Measurements from ENCODE around the gene AFMID. TPM values are rescaled to one million over a fixed set of nuclear protein-coding genes. Genes with fewer than 3 reads are reported as not detected.

Gene AFMID
- total and polyA plus RNA-seq, 2 donors (not counting 1 experiment from before 2014, with no cell fraction given) = 18.2 to 24.8 TPM

DNA sequence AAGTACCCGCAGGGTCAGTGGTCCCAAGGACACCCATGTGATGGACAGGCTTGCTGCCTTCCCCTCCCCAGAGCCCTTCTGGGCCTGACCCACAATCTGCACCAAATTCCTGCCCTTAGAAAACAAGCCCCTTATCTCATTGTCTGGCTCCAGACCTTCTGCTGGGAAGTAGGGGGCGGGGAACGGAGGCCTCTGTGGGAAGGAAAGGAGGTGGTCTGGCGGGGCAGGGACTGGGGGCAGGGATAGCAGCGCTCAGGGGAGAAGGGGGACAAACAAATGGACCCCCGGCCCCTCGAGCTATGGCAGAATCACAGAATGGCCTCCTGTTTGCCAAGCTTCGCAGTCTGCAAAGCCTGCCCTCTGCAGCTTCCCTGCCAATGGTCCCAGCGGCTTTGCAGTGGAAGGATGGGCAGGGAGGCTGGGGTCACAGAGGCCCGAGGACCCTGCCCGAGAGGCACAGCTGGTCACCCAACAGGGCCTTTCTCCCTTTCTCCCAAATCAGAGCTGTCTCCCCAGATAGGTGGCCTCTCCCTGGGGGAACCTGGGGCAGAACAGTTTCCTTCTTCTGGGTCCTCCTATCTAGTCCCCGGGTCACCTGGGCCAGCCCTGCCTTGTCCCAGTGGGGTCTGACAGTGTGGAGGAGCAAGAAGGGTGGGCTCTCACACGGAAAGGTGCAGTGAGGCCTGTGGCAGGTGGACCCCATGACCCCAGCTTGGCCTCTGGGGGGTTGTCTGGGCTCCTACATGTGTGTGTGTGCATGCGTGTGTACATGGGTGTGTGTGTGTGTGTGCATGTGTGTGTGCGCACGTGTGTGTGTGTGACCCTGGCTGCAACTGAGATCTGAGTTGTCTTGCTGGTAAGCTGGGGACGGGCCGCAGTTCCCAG lies 69.8 kb downstream of the AFMID start:
- Histone ChIP-seq H3K27ac (ENCODE audit: low read length in 2 of 2) (no peak overlapping the region), H2AFZ (ENCODE audit: insufficient read depth, low read depth, low read length, poor library complexity, severe bottlenecking) (no peak overlapping the region), H3K27me3 (replicated peaks in 1 of 4; ENCODE audit: control extremely low read depth in 1 of 4, control insufficient read depth in 3 of 4, insufficient read depth in 4 of 4, low read length in 3 of 4) (peaks cover 0 to 6% (median 0%) of the 10 kb centered on the region in 4 experiments), H3K4me2 (replicated peaks; ENCODE audit: low read depth, low read length, poor library complexity, severe bottlenecking) (no peak overlapping the region), H3K4me3 (ENCODE audit: control extremely low read depth in 1 of 5, extremely low read depth in 1 of 5, insufficient read depth in 1 of 5, low read depth in 2 of 5, low read length in 4 of 5) (no peak overlapping the region), H3K4me1 (ENCODE audit: control insufficient read depth in 2 of 2, insufficient read depth in 2 of 2, low read length in 2 of 2) (peaks cover 35 to 45% of the 10 kb centered on the region in 2 donors), H3K9ac (ENCODE audit: low read length) (no peak overlapping the region), H3K79me2 (ENCODE audit: control insufficient read depth, insufficient read depth, low read length) (no peaks in the 10 kb centered on the region), H4K20me1 (ENCODE audit: control insufficient read depth, insufficient read depth, low read length, poor library complexity, severe bottlenecking) (no peaks in the 10 kb centered on the region), H3K9me3 (ENCODE audit: control extremely low read depth in 1 of 3, control insufficient read depth in 2 of 3, insufficient read depth in 1 of 3, low read length in 2 of 3) (no peaks in the 10 kb centered on the region), H3K36me3 (replicated peaks in 1 of 2; ENCODE audit: control extremely low read depth in 1 of 2, control insufficient read depth in 1 of 2, extremely low read depth in 1 of 2, insufficient read depth in 2 of 2, low read length in 1 of 2) (no peaks in the 10 kb centered on the region)
- intact Hi-C loops (cut with micrococcal nuclease) = no loop called here
- Mint-ChIP-seq H3K27ac (no peak overlapping the region), H3K4me1 (peaks cover 33% of the 10 kb centered on the region), H3K27me3 (peaks cover 8% of the 10 kb centered on the region), H3K4me3 (no peak overlapping the region), H3K9me3 (ENCODE audit: insufficient read depth) (no peaks in the 10 kb centered on the region)
- ChIA-PET CTCF (interaction anchor here (1.2 kb wide), 1 partner anchor 11 kb away, joined by 4 read pairs; no protein-coding TSS in a partner anchor), POLR2A (interaction anchor here (1.6 to 1.8 kb wide), 2 partner anchors 10 to 18 kb away, joined by 4 read pairs; no protein-coding TSS in a partner anchor)
- ATAC-seq (ENCODE audit: low read depth) (no peak), DNase-seq (no peak)
- 74% methylated on average over 13 of the region's 18 CpGs for WGBS (ENCODE audit: insufficient coverage)
- TF ChIP-seq, protein P1, sequence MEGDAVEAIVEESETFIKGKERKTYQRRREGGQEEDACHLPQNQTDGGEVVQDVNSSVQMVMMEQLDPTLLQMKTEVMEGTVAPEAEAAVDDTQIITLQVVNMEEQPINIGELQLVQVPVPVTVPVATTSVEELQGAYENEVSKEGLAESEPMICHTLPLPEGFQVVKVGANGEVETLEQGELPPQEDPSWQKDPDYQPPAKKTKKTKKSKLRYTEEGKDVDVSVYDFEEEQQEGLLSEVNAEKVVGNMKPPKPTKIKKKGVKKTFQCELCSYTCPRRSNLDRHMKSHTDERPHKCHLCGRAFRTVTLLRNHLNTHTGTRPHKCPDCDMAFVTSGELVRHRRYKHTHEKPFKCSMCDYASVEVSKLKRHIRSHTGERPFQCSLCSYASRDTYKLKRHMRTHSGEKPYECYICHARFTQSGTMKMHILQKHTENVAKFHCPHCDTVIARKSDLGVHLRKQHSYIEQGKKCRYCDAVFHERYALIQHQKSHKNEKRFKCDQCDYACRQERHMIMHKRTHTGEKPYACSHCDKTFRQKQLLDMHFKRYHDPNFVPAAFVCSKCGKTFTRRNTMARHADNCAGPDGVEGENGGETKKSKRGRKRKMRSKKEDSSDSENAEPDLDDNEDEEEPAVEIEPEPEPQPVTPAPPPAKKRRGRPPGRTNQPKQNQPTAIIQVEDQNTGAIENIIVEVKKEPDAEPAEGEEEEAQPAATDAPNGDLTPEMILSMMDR (IDR thresholded peaks at IDR 0.05) = no peak
- no peak for TF ChIP-seq EZH2 (IDR thresholded peaks at IDR 0.05; ENCODE audit: borderline replicate concordance, insufficient read depth, low read depth, low read length, poor library complexity, severe bottlenecking)

Small RNA genes within 50 kb of the gene (small RNA-seq; reads per million reads assigned to genes)
- not detected for gene AC087645.1 (ENCODE audit: insufficient read length, low read depth, low replicate concordance)

Other genes with a start within 250 kb of the AFMID start
- gene TNRC6C, start 228.7 kb upstream of the AFMID start, total RNA-seq = 63.8 and 66.8 TPM in 2 replicates
- 3.9 and 4.8 TPM in 2 replicates for gene TNRC6C, start 228.7 kb upstream of the AFMID start, polyA plus RNA-seq
- 891 and 910 TPM in 2 replicates for gene TMC6, start 58.6 kb upstream of the AFMID start, total RNA-seq
- 374 and 424 TPM in 2 replicates for gene TMC6, start 58.6 kb upstream of the AFMID start, polyA plus RNA-seq
- 235 and 252 TPM in 2 replicates for gene TMC8, start 56.6 kb upstream of the AFMID start, total RNA-seq
- 352 and 445 TPM in 2 replicates for gene TMC8, start 56.6 kb upstream of the AFMID start, polyA plus RNA-seq
- 1.2 and 1.6 TPM in 2 replicates for gene C17orf99, start 41.0 kb upstream of the AFMID start, total RNA-seq
- 0.30 and 1.6 TPM in 2 replicates for gene C17orf99, start 41.0 kb upstream of the AFMID start, polyA plus RNA-seq
- gene SYNGR2, start 18.8 kb upstream of the AFMID start, total RNA-seq = 380 and 390 TPM in 2 replicates
- gene SYNGR2, start 18.8 kb upstream of the AFMID start, polyA plus RNA-seq = 363 and 442 TPM in 2 replicates
- gene TK1, start 310 bp upstream of the AFMID start, total RNA-seq = 1.5 and 2.2 TPM in 2 replicates
- 2.5 and 3.8 TPM in 2 replicates for gene TK1, start 310 bp upstream of the AFMID start, polyA plus RNA-seq
- 0.51 and 0.84 TPM in 2 replicates for gene BIRC5, start 26.9 kb downstream of the AFMID start, total RNA-seq
- 0.33 and 0.36 TPM in 2 replicates for gene BIRC5, start 26.9 kb downstream of the AFMID start, polyA plus RNA-seq
- gene TMEM235, start 44.3 kb downstream of the AFMID start, total RNA-seq = not detected in 2 replicates
- not detected in 2 replicates for gene TMEM235, start 44.3 kb downstream of the AFMID start, polyA plus RNA-seq
- gene SOCS3, start 172.7 kb downstream of the AFMID start, total RNA-seq = 39.8 and 41.8 TPM in 2 replicates
- gene SOCS3, start 172.7 kb downstream of the AFMID start, polyA plus RNA-seq = 24.4 and 67.6 TPM in 2 replicates
- 88.3 and 91.1 TPM in 2 replicates for gene PGS1, start 191.3 kb downstream of the AFMID start, total RNA-seq
- gene PGS1, start 191.3 kb downstream of the AFMID start, polyA plus RNA-seq = 85.1 and 87.4 TPM in 2 replicates